Upper lobe of right lung (tissue), 1 donor: Measurements from ENCODE around the gene PPP1CB. TPM values are rescaled to one million over a fixed set of nuclear protein-coding genes. Genes with fewer than 3 reads are reported as not detected.
"Not testable (repeated sequence)": the region's sequence is repeated elsewhere in the genome, so short reads cannot be mapped to it uniquely, and the experiment has no call there.

ENCODE experiments used
- ATAC-seq: fragments of 200-7000 bp; cut with Tn5 transposase; one replicate; pipeline ENCODE4 v1.9.1; 2020; ENCODE audit warnings: mild to moderate bottlenecking, moderate library complexity
- DNase-seq: peaks from one replicate; pipeline ENCODE4 v3.0.0-alpha.2; 2020
- H3K27ac ChIP-seq: fragments of 200-600 bp; one replicate; pipeline ENCODE4 v1.8.0; 2022
- H3K27me3 ChIP-seq: fragments of 200-600 bp; one replicate; pipeline ENCODE4 v1.8.0; 2022; ENCODE audit warnings: mild to moderate bottlenecking
- H3K36me3 ChIP-seq: fragments of 200-600 bp; one replicate; pipeline ENCODE4 v1.8.0; 2022
- H3K4me1 ChIP-seq: fragments of 200-600 bp; one replicate; pipeline ENCODE4 v1.8.0; 2022
- H3K4me3 ChIP-seq: fragments of 200-600 bp; one replicate; pipeline ENCODE4 v1.8.0; 2022; ENCODE audit warnings: mild to moderate bottlenecking
- H3K9me3 ChIP-seq: fragments of 200-600 bp; one replicate; pipeline ENCODE4 v1.8.0; 2022
- CTCF ChIP-seq: fragments of 200-600 bp; IDR thresholded peaks from one replicate; pipeline ENCODE4 v1.8.0; 2022; ENCODE audit warnings: antibody characterized with exemption
- intact Hi-C: fragments of 100-400 bp; cut with DNase I; formaldehyde crosslinking; loops from one replicate; pipeline ENCODE4 v1.11.0; 2022
- total RNA-seq: library from RNA; stranded (reverse); fragmentation: NEBNext Ultra II Directional; extraction: Animal tissue kit (Norgen Biotek cat#: 25700); gene quantifications from one replicate; pipeline ENCODE4 v1.2.1, GENCODE V29; 2021
- donor health status: DM: no; HTN: yes; CAD: no; lungs with severe emphysema.

Gene PPP1CB
- total RNA-seq, 1 donor from 2014 or later: 256 TPM

GRCh38 chr2:28729698-28730097 lies 21.9 kb upstream of the PPP1CB start:
- Histone ChIP-seq H3K4me3 (no peak overlapping the region), H3K27ac (no peak overlapping the region), H3K9me3 (no peaks in the 10 kb centered on the region), H3K27me3 (no peaks in the 10 kb centered on the region), H3K4me1 (no peaks in the 10 kb centered on the region), H3K36me3 (no peaks in the 10 kb centered on the region)
- no peak for TF ChIP-seq CTCF
- intact Hi-C loops: no loop called here
- ATAC-seq (no peak), DNase-seq (no peak)

DNA sequence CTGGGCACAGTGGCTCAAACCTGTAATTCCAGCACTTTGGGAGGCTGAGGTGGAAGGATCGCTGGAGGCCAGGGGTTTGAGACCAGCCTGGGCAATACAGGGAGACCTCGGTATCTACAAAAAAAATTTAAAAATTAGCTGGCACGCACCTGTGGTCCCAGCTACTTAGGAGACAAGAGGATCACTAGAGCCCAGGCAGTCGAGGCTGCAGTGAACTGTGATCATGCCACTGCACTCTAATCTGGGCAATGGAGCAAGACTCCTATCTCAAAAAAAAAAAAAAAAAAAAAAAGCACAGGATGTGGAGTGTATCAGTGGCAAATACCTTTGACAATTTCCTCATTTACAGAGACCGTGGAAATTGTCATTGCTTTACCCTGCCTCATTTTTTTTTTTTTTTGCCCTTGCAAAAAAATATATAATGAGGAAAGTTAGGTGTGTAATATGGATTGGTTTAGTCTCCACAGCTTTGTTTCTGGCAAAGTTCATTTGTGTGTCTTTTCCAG lies 20.9 kb upstream of the PPP1CB start:
- Histone ChIP-seq H3K9me3 (no peaks in the 10 kb centered on the region), H3K27ac (no peak overlapping the region), H3K4me1 (no peaks in the 10 kb centered on the region), H3K36me3 (no peaks in the 10 kb centered on the region), H3K27me3 (no peaks in the 10 kb centered on the region), H3K4me3 (no peak overlapping the region)
- TF ChIP-seq CTCF: no peak
- intact Hi-C loops: no loop called here
- DNase-seq: no peak
- ATAC-seq: no peak

- intact Hi-C loops: no loop called here
- ATAC-seq (no peak), DNase-seq (no peak)
- no peak overlapping the region for H3K4me3 ChIP-seq
- peaks cover 7% of the 10 kb centered on the region for H3K4me1 ChIP-seq
- H3K36me3 ChIP-seq: no peaks in the 10 kb centered on the region
- no peak overlapping the region for H3K27ac ChIP-seq
- H3K27me3 ChIP-seq: no peaks in the 10 kb centered on the region
- no peak for TF ChIP-seq CTCF
- no peaks in the 10 kb centered on the region for H3K9me3 ChIP-seq
Observed at GRCh38 chr2:28735511-28735910, 16.1 kb upstream of the PPP1CB start.

DNA sequence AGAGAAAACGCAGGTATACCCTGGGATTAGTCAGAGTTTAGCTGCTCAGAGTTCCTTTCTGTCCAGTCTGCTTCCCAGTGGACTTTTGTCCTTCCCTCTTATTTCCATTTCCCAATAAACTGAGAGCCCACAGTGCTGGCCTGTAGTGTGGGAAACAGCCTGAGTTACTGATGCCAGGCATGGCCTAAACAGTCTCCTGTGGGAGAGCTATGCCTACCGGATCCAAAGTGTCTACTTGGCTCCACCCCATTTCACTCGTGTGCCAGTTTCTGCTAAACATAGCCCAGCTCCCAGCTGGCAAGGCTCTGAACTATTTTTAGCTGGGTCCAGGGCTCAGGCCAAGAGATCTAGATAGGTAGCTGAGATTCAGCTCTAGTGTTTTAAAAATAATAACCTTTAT lies 15.6 kb upstream of the PPP1CB start:
- H3K36me3 ChIP-seq: no peaks in the 10 kb centered on the region
- ATAC-seq (peak; percentile 98), DNase-seq (peak; percentile 67)
- no peak for TF ChIP-seq CTCF
- no peaks in the 10 kb centered on the region for H3K9me3 ChIP-seq
- H3K27me3 ChIP-seq: no peaks in the 10 kb centered on the region
- intact Hi-C loops: no loop called here
- H3K27ac ChIP-seq: no peak overlapping the region
- H3K4me1 ChIP-seq: peaks cover 7% of the 10 kb centered on the region
- H3K4me3 ChIP-seq: no peak overlapping the region

- no peak overlapping the region for H3K4me3 ChIP-seq
- DNase-seq (no peak), ATAC-seq (no peak)
- TF ChIP-seq CTCF: no peak
- H3K27me3 ChIP-seq: no peaks in the 10 kb centered on the region
- no peaks in the 10 kb centered on the region for H3K9me3 ChIP-seq
- intact Hi-C loops: no loop called here
- H3K4me1 ChIP-seq: peaks cover 7% of the 10 kb centered on the region
- no peaks in the 10 kb centered on the region for H3K36me3 ChIP-seq
- H3K27ac ChIP-seq: no peak overlapping the region
Observed at GRCh38 chr2:28737655-28738054, 14.0 kb upstream of the PPP1CB start.

DNA sequence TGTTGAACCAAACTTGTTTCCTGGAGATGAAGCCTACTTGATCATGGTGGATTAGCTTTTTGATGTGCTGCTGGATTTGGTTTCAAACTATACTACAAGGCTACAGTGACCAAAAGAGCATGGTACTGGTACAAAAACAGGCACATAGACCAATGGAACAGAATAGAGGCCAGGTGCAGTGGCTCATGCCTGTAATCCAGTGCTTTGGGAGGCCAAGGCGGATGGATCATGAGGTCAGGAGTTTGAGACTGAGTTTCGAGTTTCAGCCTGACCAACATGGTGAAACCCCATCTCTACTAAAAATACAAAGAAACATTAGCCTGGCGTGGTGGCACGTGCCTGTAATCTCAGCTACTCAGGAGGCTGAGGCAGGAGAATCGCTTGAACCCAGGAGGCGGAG lies 9.0 kb upstream of the PPP1CB start:
- intact Hi-C loops, H3K9me3 ChIP-seq, H3K36me3 ChIP-seq, ATAC-seq, H3K4me3 ChIP-seq, DNase-seq, H3K27me3 ChIP-seq, H3K4me1 ChIP-seq, H3K27ac ChIP-seq: not testable (repeated sequence)
